HG02623 (cell line): ENCODE measurements around the gene CC2D1A.
"Not testable (repeated sequence)": the region's sequence is repeated elsewhere in the genome, so short reads cannot be mapped to it uniquely, and the experiment has no call there.

Experiments
- ATAC-seq: cut with Tn5 transposase; IDR thresholded peaks from one replicate; pipeline ENCODE4 v1.9.1; 2021; ENCODE audit warnings: moderate library complexity; ENCODE audit not compliant: unreplicated experiment

Gene CC2D1A

DNA sequence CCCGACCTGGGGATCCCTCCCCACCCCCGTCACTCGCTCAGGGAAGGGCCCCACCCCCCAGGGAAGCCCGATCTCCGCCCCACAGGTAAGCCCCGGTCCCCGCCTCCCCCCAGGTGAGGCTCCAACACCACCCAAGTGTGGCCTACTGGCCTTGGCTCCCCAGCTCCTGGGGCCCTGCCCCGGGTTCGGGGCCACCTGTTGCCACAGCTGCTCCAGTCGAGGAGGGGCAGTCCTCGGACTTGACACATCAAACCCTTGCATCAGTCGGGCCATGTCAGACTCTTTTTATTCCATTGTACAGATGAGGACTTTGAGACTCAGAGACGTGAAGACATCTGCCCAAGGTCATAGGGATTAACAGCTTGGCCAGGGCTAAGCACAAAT, 512 bp downstream of the CC2D1A start:
- ATAC-seq: peak; percentile 12

- no peak for ATAC-seq
These were observed 909 bp downstream of the CC2D1A start for GRCh38 chr19:13906910-13907309.

DNA sequence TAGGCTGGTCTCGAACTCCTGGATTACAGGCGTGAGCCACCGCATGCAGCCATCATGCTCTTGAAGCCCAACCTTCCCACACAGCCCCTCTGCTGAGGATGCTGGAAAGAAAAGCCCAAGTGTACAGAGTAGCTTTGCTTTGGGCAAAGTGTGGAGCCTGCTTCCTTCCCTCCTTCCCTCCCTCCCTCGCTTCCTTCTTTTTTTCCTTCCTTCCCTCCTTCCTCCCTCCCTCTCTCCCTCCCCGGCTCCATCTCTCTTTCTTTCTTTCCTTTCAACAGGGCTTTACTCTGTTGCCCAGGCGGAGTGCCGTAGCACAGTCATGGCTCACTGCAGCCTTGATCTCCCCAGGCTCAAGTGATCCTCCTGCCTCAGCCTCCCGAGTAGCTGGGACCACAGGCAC, 2.7 kb downstream of the CC2D1A start:
- ATAC-seq: no peak

DNA sequence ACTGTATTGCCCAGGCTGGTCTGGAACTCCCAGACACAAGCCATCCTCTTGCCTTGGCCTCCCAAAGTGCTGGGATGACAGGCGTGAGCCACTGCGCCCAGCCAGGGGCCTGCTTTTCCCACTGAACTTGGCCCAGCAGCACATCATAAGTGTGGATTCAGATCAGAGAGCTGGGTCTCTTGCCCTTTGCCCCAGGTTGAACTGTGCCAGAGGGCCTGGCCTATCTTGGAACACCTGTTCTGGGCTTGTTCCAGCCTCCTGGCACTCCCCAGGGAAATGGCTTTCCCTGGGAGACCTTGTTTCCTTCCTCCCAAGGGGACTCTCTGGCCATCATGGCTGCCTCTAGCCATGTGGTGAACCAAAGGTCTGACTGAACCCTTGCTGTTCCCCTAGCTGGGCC, 3.4 kb downstream of the CC2D1A start:
- no peak for ATAC-seq

- ATAC-seq: no peak
These were observed 7.4 kb downstream of the CC2D1A start for GRCh38 chr19:13913352-13913751.

GRCh38 chr19:13914777-13915176, 8.8 kb downstream of the CC2D1A start:
- ATAC-seq: no peak

- ATAC-seq: no peak
These were observed 11.9 kb downstream of the CC2D1A start for GRCh38 chr19:13917888-13918406.

GRCh38 chr19:13918726-13919411, 12.9 kb downstream of the CC2D1A start:
- no peak for ATAC-seq

- no peak for ATAC-seq
These were observed 14.5 kb downstream of the CC2D1A start for GRCh38 chr19:13920524-13920923.

- ATAC-seq: no peak
These were observed 15.1 kb downstream of the CC2D1A start for GRCh38 chr19:13920940-13921747.

DNA sequence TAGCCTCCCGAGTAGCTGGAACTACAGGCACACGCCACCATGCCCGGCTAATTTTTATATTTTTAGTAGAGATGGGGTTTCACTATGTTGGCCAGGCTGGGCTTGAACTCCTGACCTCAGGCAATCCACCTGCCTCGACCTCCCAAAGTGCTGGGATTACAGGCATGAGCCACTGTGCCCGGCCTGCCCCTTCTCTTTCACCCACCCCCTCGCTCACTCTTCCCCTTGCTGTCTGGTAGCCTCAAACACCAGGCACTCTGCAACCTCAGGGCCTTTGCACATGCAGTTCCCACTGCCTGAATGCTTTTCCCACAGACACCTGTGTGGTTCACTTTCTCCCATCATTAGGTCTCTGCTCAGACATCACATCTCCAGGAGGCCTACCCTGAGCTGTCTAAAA, 16.1 kb downstream of the CC2D1A start:
- ATAC-seq: not testable (repeated sequence)

DNA sequence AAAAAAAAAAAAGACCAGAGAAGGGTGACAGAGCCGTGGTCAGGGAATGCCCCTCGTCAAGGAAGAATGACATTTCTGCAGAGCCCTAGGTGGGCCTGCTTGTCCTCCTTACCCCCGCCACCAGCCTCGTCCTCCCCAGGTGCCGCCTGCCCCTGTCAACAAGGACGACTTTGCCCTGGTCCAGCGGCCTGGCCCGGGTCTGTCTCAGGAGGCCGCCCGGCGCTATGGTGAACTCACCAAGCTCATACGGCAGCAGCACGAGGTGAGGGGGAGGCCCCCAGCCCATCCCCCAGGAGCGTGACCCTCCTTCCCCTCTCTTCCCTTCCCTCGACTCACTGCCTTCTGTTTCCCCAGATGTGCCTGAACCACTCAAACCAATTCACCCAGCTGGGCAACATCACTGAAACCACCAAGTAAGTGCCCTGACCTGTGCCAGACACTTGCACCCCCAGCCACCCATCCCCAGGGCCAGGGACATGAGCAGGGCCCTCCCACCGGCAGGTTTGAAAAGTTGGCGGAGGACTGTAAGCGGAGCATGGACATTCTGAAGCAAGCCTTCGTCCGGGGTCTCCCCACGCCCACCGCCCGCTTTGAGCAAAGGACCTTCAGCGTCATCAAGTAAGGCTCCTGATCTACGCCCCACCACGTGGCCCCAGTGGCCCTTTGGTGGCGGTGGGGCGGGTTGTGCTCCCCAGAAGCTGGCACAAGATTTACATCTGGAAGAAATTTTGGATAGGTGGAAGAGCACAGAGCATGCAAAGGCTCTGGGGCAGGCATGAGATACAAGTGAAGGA, 17.4 kb downstream of the CC2D1A start:
- no peak for ATAC-seq

DNA sequence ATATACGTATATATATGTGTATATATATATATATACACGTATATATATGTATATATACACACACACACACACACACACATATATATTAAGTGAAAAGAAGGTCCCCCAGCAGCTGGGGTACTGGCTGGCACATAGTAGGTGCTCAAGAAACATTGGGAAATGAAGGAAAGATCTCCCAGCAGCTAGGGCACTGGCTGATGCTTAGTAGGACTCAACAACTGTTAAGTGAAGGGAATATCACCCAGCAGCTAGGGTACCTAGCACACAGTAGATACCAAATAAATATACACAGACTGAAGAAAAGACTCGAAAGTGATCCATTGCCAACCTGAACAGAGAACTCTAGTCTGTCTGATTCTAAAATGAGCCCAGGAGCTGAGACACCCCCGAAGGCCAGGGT, 20.0 kb downstream of the CC2D1A start:
- no peak for ATAC-seq

DNA sequence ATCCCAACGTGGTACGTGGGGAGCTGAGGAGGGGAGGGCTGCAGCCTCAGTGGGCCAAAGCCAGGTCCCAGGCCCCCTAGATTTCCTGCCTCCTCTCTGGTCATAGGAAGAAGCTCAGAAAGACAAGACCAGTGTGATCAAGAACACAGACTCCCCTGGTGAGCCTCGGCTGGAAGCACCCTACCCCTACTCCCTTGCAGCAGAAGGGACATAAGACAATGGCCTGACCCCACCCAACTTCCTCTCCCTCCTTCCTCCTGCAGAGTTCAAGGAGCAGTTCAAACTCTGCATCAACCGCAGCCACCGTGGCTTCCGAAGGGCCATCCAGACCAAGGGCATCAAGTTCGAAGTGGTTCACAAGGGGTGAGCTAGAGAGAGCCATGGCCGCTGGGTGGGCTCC, 20.7 kb downstream of the CC2D1A start:
- ATAC-seq: no peak

GRCh38 chr19:13929340-13929739, 23.3 kb downstream of the CC2D1A start:
- ATAC-seq: no peak

- ATAC-seq: no peak
These were observed 24.0 kb downstream of the CC2D1A start for GRCh38 chr19:13929956-13930355.

- ATAC-seq: no peak
These were observed 24.4 kb downstream of the CC2D1A start for GRCh38 chr19:13930402-13930801.

DNA sequence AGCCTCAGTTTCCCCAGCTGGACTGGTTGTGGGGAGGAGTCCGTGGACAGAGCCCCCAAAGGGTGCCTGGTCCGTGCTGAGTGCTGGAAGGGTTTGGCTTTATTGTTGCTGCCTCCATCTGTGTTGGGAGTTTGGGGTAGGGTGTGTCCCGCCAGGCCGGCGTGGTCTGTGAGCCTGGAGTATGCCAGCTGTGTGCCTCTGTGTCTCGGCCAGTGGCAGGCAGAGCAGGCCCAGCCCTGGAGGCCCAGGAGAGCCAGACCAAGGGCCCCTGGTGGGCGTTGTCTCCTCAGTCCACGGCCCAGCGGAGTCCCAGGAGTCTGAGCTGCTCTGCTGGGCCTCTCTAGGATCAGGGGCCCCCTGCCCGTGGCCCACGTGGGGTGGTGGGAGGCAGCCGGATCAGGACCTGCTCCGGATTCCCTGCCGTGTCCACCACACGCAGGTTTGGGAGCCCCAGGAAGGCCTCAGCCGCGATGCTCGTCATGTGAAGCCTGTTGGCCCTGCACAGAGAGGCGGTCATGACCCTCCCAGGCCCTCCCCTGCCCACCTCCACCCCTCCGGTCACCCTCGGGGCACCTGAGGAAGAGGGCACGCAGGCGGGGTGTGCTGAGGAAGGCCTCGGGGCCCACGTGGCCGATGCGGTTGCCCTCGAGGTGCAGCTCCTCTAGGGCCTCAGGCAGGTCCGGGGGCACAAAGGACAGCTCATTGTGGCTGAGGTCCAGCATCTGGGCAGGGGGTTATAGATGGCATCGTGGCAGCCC, 25.6 kb downstream of the CC2D1A start:
- no peak for ATAC-seq

DNA sequence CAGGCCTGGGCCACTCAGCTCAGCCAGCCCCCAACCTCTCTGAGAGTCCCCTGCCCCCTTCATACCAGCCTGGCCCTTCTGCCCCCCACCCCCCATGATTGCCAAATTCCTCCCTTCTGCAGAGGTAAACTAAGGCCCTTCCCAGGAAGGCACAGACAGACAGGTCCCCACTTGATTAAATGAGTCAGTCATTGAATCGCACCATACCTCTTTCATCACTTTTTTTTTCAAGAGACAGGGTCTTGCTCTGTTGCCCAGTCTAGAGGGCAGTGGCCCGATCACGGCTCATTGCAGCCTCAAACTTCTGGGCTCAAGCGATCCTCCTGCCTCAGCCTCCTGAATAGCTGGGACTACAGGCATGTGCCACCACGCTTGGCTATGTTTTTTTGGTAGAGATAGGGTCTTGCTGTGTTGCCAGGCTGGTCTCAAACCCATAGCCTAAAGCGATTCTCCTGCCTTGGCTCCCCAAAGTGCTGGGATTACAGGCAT, 26.2 kb downstream of the CC2D1A start:
- no peak for ATAC-seq

DNA sequence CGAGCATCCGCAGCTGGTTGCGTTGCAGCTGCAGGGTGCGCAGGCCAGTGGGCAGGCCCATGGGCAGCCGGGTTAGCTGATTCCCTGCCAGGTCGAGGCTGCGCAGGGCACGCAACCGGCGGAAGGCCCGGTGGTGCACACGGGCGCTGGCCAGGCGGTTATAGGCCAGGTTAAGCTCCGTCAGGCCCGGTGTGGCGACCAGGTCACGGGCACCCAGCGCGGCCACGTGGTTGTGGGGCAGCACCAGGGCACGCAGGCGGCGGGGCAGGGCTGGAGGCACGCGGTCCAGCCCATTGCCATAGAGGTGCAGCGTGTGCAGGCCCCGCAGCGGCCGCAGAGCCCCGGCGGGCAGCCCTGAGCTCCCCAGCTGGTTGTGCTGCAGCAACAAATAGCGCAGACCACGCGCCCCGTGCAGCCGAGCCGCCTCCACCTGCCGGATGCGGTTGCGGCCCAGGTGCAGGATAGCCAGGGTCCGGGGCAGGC, 27.0 kb downstream of the CC2D1A start:
- no peak for ATAC-seq

GRCh38 chr19:13934785-13935109, 28.7 kb downstream of the CC2D1A start:
- no peak for ATAC-seq
